Upper lobe of right lung (tissue), 1 donor: Measurements from ENCODE around the gene TBC1D1. TPM values are rescaled to one million over a fixed set of nuclear protein-coding genes. Genes with fewer than 3 reads are reported as not detected.

Source experiments
- ATAC-seq: fragments of 200-7000 bp; cut with Tn5 transposase; one replicate; pipeline ENCODE4 v1.9.1; 2020; ENCODE audit warnings: mild to moderate bottlenecking, moderate library complexity
- DNase-seq: peaks from one replicate; pipeline ENCODE4 v3.0.0-alpha.2; 2020
- H3K27ac ChIP-seq: fragments of 200-600 bp; one replicate; pipeline ENCODE4 v1.8.0; 2022
- H3K27me3 ChIP-seq: fragments of 200-600 bp; one replicate; pipeline ENCODE4 v1.8.0; 2022; ENCODE audit warnings: mild to moderate bottlenecking
- H3K36me3 ChIP-seq: fragments of 200-600 bp; one replicate; pipeline ENCODE4 v1.8.0; 2022
- H3K4me1 ChIP-seq: fragments of 200-600 bp; one replicate; pipeline ENCODE4 v1.8.0; 2022
- H3K4me3 ChIP-seq: fragments of 200-600 bp; one replicate; pipeline ENCODE4 v1.8.0; 2022; ENCODE audit warnings: mild to moderate bottlenecking
- H3K9me3 ChIP-seq: fragments of 200-600 bp; one replicate; pipeline ENCODE4 v1.8.0; 2022
- CTCF ChIP-seq: fragments of 200-600 bp; IDR thresholded peaks from one replicate; pipeline ENCODE4 v1.8.0; 2022; ENCODE audit warnings: antibody characterized with exemption
- intact Hi-C: fragments of 100-400 bp; cut with DNase I; formaldehyde crosslinking; loops from one replicate; pipeline ENCODE4 v1.11.0; 2022
- total RNA-seq: library from RNA; stranded (reverse); fragmentation: NEBNext Ultra II Directional; extraction: Animal tissue kit (Norgen Biotek cat#: 25700); gene quantifications from one replicate; pipeline ENCODE4 v1.2.1, GENCODE V29; 2021
- donor health status: DM: no; HTN: yes; CAD: no; lungs with severe emphysema.

Gene TBC1D1
- total RNA-seq, 1 donor from 2014 or later: 61.9 TPM

GRCh38 chr4:38034986-38035882, 144.3 kb downstream of the TBC1D1 start:
- Histone ChIP-seq H3K36me3 (peaks cover 24% of the 10 kb centered on the region), H3K4me1 (no peaks in the 10 kb centered on the region), H3K9me3 (no peaks in the 10 kb centered on the region), H3K4me3 (no peak overlapping the region), H3K27me3 (no peaks in the 10 kb centered on the region), H3K27ac (no peak overlapping the region)
- intact Hi-C loops: loop anchor here (5.0 to 10.0 kb wide), 2 partner anchors 233 to 430 kb away; no protein-coding TSS in a partner anchor
- DNase-seq (no peak), ATAC-seq (peak; percentile 72)
- TF ChIP-seq CTCF: peak; percentile 76

- DNase-seq: no peak
- no peak overlapping the region for H3K27ac ChIP-seq
- no peaks in the 10 kb centered on the region for H3K4me1 ChIP-seq
- no peaks in the 10 kb centered on the region for H3K9me3 ChIP-seq
- peaks cover 24% of the 10 kb centered on the region for H3K36me3 ChIP-seq
- H3K27me3 ChIP-seq: no peaks in the 10 kb centered on the region
- intact Hi-C loops: loop anchor here (10.0 kb wide), 1 partner anchor 432 kb away; no protein-coding TSS in a partner anchor
- no peak for TF ChIP-seq CTCF
- no peak for ATAC-seq
- no peak overlapping the region for H3K4me3 ChIP-seq
Measured at GRCh38 chr4:38036548-38036947, 145.7 kb downstream of the TBC1D1 start.

GRCh38 chr4:38037612-38038011, 146.7 kb downstream of the TBC1D1 start:
- H3K9me3 ChIP-seq: no peaks in the 10 kb centered on the region
- no peaks in the 10 kb centered on the region for H3K27me3 ChIP-seq
- no peak for TF ChIP-seq CTCF
- ATAC-seq (no peak), DNase-seq (no peak)
- no peak overlapping the region for H3K27ac ChIP-seq
- intact Hi-C loops: loop anchor here (10.0 kb wide), 1 partner anchor 433 kb away; no protein-coding TSS in a partner anchor
- no peaks in the 10 kb centered on the region for H3K4me1 ChIP-seq
- peaks cover 30% of the 10 kb centered on the region for H3K36me3 ChIP-seq
- no peak overlapping the region for H3K4me3 ChIP-seq

- H3K9me3 ChIP-seq: no peaks in the 10 kb centered on the region
- no peak overlapping the region for H3K4me3 ChIP-seq
- no peaks in the 10 kb centered on the region for H3K4me1 ChIP-seq
- DNase-seq (no peak), ATAC-seq (peak; percentile 70)
- H3K27ac ChIP-seq: no peak overlapping the region
- H3K27me3 ChIP-seq: no peaks in the 10 kb centered on the region
- H3K36me3 ChIP-seq: peaks cover 39% of the 10 kb centered on the region
- no peak for TF ChIP-seq CTCF
- intact Hi-C loops: no loop called here
Measured at GRCh38 chr4:38040619-38041018, 149.7 kb downstream of the TBC1D1 start.

GRCh38 chr4:38044060-38044459, 153.2 kb downstream of the TBC1D1 start:
- TF ChIP-seq CTCF: no peak
- no peak overlapping the region for H3K27ac ChIP-seq
- ATAC-seq (no peak), DNase-seq (no peak)
- peaks cover 32% of the 10 kb centered on the region for H3K36me3 ChIP-seq
- H3K27me3 ChIP-seq: no peaks in the 10 kb centered on the region
- H3K4me3 ChIP-seq: no peak overlapping the region
- H3K4me1 ChIP-seq: no peaks in the 10 kb centered on the region
- H3K9me3 ChIP-seq: no peaks in the 10 kb centered on the region
- intact Hi-C loops: no loop called here
